HG03066 (cell line): ENCODE data around the gene LRRC3C.
A peak's percentile ranks its signal among the peaks of the same experiment; 100 is the strongest.
"Not testable (repeated sequence)": the region's sequence is repeated elsewhere in the genome, so short reads cannot be mapped to it uniquely, and the experiment has no call there.

Experiments
- ATAC-seq: cut with Tn5 transposase; IDR thresholded peaks from one replicate; pipeline ENCODE4 v1.9.1; 2021; ENCODE audit warnings: low read depth; ENCODE audit not compliant: unreplicated experiment

The LRRC3C gene

GRCh38 chr17:39946551-39947330 is 19.2 kb downstream of the LRRC3C start:
- ATAC-seq: no peak

- ATAC-seq: not testable (repeated sequence)
These were observed 20.9 kb downstream of the LRRC3C start for GRCh38 chr17:39948489-39948828.

GRCh38 chr17:39949028-39949427 is 21.5 kb downstream of the LRRC3C start:
- ATAC-seq: no peak

- no peak for ATAC-seq
These were observed 23.4 kb downstream of the LRRC3C start for GRCh38 chr17:39950871-39951348.

GRCh38 chr17:39951924-39952679 is 24.6 kb downstream of the LRRC3C start:
- no peak for ATAC-seq

GRCh38 chr17:39952680-39953470 is 25.3 kb downstream of the LRRC3C start:
- ATAC-seq: peak; percentile 70

GRCh38 chr17:39953471-39953888 is 25.9 kb downstream of the LRRC3C start:
- no peak for ATAC-seq

- ATAC-seq: no peak
These were observed 27.3 kb downstream of the LRRC3C start for GRCh38 chr17:39954876-39955275.

- ATAC-seq: no peak
These were observed 28.2 kb downstream of the LRRC3C start for GRCh38 chr17:39955726-39956225.

- no peak for ATAC-seq
These were observed 33.1 kb downstream of the LRRC3C start for GRCh38 chr17:39960524-39961041.

GRCh38 chr17:39962642-39963220 is 35.2 kb downstream of the LRRC3C start, which contains the start of gene GSDMA:
Gene GSDMA (plus strand): TSS chr17:39963004. CDS start chr17:39965688, 2,684 bp downstream.
- no peak for ATAC-seq

GRCh38 chr17:39963829-39964228 is 36.3 kb downstream of the LRRC3C start:
- no peak for ATAC-seq

GRCh38 chr17:39965017-39965699 is 37.6 kb downstream of the LRRC3C start:
- ATAC-seq: no peak

GRCh38 chr17:39966771-39967170 is 39.2 kb downstream of the LRRC3C start:
- ATAC-seq: no peak

- ATAC-seq: no peak
These were observed 41.2 kb downstream of the LRRC3C start for GRCh38 chr17:39968761-39969160.

GRCh38 chr17:39969375-39969774 is 41.8 kb downstream of the LRRC3C start:
- no peak for ATAC-seq

GRCh38 chr17:39970157-39970692 is 42.7 kb downstream of the LRRC3C start:
- no peak for ATAC-seq

GRCh38 chr17:39971076-39971603 is 43.6 kb downstream of the LRRC3C start:
- ATAC-seq: no peak

GRCh38 chr17:39972271-39972670 is 44.7 kb downstream of the LRRC3C start:
- no peak for ATAC-seq
